ACHN (cell line): Measurements from ENCODE around the gene EFCAB10.
"Not testable (repeated sequence)": the region's sequence is repeated elsewhere in the genome, so short reads cannot be mapped to it uniquely, and the experiment has no call there.

Experiments
- DNase-seq: peaks from one replicate; pipeline ENCODE4 v3.0.0-alpha.2; 2015
- in situ Hi-C: cut with HindIII; loops from 2 replicates; pipeline ENCODE4 v1.10.0; 2017; ENCODE audit warnings: low sequenced_read_pairs, low pct_ligation_motif_present, low pct_unique_long_range_greater_than_20kb

The EFCAB10 gene

DNA sequence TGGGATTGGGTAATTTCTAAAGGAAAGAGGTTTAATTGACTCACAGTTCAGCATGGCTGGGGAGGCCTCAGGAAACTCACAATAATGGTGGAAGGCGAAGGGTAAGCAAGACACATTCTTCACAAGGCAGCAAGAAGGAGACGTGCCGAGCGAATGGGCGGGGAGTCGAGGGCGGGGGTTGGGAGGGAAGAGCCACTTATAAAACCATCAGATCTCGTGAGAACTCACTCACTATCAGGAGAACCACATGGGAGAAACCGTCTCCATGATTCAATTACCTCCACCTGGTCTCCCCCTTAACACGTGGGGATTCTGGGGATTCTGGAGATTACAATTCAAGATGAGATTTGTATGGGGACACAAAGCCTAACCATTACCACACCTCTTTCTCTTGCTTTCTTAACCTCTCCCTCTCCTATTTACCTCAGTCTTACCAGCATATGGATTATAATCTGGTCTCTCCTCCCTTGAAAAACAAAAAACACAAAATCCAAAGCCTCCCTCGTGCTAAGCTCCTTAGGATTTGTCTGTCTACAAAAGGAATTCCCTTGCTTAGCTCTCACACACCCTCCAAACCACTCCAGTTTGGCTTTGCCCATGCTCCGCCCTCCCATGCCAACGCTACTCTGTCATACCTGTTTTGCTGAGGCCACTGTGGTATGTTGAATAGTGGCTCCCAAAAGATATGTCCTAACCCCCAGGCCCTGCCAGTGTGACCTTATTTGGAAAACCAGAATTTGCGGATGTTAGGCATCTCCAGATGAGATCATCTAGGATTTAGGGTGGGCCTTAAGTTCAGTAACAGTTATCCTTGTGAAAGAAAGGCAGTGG lies 19.6 kb upstream of the EFCAB10 start:
- in situ Hi-C loops: no loop called here

DNA sequence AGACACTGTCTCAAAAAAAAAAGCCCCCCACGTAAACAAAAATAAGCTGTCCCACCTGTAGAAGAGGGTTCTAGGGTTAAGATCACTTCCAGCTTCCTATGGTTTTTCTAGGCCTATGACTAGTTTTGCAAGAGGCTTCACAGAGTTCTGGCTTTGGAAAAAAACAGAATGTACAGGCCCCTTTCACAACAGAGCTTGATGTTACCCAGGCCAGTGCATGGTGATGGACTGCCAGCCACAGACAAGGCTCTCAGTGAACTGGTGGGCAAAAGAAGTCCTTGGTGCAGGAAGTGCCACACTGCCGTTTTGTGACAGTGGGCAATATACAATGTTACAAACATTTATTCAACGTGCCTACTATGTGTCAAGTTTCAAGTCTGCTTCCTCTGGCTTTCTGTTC lies 18.3 kb upstream of the EFCAB10 start:
- in situ Hi-C loops: no loop called here
- DNase-seq: no peak

More for the DNA sequence above, 19.6 kb upstream of the EFCAB10 start:
- DNase-seq: no peak

DNA sequence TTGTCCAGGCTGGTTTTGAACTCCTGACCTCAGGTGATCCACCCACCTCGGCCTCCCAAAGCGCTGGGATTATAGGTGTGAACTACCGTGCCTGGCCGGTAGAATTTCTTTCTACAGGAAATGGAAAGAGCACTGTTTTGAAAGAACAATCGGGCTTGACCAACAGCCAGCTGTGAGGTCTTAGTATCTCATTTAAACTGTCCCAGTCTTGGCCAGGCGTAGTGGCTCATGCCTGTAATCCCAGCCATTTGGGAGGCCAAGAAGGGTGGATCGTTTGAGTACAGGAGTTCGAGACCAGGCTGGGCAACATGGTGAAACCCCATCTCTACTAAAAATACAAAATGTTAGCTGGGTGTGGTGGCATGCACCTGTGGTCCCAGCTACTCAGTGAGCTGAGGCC lies 17.8 kb upstream of the EFCAB10 start:
- in situ Hi-C loops, DNase-seq: not testable (repeated sequence)

DNA sequence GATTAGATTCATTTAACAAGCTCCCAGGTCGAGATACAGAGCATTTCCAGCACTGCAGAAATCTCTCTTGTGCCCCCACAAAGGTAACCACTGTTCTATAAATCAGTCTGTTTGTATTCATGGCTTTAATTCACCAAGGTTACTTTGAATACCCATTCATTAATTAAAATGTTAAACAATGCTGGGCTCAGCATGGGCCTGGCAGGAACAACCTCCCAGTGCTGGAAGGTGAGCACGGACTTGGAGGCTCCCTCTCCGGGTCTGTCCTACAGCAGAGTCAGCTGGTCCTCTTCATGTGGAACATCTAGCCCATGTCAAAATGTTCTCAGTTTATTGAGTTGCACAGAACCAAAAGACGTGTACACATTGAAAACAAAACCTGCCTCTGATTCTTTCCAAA lies 15.6 kb upstream of the EFCAB10 start:
- in situ Hi-C loops: no loop called here

DNA sequence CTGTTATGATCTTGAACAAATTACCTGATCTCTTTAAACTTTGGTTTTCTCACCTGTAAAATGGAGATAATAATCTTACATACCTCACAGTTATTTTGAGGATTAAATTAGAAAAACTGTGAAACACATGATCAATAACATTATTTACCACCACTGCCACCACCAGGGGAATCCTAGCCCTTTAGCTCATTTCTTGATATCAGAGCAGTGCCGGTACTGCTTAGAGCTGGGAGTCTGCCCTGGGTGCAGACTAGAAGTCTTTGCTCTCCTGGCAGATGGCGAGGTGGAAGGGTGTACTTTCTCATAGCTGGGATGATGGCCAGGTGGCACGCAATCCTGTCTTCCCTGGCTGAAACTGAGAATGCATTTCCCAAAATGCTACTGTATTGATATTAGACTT lies 12.7 kb upstream of the EFCAB10 start:
- no peak for DNase-seq
- in situ Hi-C loops: no loop called here

More for the DNA sequence above, 15.6 kb upstream of the EFCAB10 start:
- DNase-seq: no peak

- DNase-seq: no peak
- in situ Hi-C loops: no loop called here
Observed at GRCh38 chr7:105591522-105591921, 10.2 kb upstream of the EFCAB10 start.

GRCh38 chr7:105590793-105591192 lies 9.5 kb upstream of the EFCAB10 start:
- no peak for DNase-seq
- in situ Hi-C loops: no loop called here

DNA sequence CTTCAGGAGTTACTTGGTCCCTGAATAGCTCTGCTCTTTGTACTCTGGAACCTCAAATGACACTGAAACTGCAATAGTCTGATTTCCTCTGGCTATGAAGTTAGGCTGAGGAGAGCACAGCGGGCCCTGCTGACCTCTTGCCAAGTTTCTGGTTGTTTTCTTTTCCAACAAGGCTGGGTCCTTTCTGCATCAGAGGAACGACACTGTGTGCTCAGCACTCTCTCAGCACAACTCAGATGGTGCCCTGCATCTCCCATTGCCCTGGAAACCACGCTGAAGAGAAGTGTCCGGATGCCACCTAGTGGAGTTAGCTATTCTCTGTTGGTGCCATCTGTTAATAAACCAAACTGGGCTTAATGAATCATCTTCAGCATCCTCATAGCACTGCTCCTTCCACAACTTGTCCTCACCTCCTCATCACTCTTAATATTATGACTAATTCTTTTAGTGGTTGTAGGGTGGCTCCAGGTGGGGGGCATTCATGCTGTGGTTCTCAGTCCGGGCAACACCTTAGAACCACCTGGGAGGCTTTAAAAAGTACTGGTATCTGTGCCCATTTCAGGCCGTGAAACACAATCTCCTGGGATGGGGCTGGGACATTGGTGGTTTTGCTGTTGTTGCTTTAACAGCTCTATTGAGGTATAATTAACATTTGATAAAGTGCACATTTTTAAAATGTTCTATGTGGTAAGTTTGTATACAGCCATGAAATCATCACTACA lies 8.2 kb upstream of the EFCAB10 start:
- peak; percentile 92 for DNase-seq
- in situ Hi-C loops: no loop called here

DNA sequence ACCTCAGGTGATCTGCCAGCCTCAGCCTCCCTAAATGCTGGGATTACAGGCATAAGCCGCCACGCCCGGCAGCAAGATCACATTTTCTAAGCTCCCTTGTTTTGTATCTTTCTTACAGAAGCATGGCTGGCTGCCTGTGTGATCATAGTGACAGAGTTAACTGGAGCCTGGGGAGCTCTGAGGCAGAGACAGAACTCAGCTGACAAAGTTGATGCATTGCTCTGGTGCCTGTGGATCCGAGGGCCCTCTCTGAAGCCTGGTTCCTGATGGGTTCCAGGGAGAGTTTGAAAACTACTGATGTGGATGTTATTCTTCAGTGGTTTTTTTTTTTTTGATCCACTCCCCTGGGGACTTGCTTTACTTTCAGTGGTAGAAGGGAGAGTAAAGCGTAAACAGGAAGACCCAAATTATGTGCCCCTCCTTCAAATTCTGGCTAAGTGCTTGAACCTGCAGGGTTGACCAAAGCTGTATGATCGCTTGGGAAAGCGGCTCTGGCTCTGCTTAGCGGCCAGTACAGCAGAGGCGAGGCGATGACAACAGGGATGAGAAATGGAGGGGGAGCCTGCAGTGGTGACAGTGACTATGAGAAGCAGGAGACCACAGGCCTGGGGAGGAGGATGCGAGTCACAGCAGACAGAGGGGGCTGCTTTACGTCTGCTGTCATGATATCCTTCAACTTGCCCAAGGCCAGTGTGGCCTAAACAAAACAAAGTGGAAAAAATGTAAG lies 6.8 kb upstream of the EFCAB10 start:
- in situ Hi-C loops: no loop called here
- DNase-seq: no peak

DNA sequence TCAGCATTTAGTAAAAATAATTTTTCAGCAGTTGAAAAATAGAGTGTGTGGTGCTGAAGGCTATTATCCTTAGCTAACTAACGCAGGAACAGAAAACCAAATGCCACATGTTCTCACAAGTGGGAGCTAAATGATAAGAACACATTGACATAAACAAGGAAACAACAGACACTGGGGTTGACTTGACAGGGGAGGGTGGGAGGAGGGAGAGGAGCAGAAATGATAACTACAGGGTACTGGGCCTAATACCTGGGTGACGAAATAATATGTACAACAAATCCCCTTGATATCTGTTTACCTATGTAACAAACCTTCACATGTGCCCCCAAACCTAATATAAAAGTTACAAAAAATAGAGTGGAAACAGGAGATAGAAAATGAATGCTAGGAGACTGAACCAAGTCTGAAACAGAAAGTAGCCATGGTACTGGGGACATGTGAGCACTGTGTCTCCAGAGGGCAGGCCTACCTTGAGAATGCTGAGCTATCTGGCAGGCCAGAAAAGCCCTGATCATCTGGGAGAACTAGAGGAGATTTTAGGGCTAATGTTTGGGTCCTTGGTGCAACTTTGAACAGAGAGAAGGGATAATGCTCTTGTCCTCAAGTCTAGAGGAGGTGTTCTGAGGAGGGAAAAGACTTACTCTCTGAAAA lies 4.7 kb upstream of the EFCAB10 start:
- no peak for DNase-seq
- in situ Hi-C loops: no loop called here

GRCh38 chr7:105584165-105584564 lies 2.9 kb upstream of the EFCAB10 start:
- no peak for DNase-seq
- in situ Hi-C loops: no loop called here

DNA sequence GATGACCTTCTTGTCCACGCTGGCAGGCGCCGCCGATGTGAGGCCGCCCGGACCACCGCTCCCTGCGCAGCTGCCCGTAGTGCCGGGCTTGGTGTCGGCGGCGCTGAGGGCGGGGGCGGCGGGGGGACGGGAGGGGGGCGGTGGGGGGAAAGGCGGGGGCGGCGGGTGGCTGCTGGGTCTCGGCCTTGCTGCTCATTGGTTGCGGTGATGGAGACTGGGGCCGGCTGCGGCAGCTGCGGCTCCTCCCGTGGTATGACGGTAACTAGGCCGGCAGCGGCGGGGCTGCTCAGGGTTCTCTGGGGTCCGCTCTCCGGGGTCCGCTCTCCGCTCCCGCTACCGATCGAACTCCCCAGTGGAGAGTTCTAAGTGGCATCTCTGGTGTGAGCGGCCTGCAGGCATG lies 1.8 kb upstream of the EFCAB10 start:
- DNase-seq: no peak
- in situ Hi-C loops: no loop called here

DNA sequence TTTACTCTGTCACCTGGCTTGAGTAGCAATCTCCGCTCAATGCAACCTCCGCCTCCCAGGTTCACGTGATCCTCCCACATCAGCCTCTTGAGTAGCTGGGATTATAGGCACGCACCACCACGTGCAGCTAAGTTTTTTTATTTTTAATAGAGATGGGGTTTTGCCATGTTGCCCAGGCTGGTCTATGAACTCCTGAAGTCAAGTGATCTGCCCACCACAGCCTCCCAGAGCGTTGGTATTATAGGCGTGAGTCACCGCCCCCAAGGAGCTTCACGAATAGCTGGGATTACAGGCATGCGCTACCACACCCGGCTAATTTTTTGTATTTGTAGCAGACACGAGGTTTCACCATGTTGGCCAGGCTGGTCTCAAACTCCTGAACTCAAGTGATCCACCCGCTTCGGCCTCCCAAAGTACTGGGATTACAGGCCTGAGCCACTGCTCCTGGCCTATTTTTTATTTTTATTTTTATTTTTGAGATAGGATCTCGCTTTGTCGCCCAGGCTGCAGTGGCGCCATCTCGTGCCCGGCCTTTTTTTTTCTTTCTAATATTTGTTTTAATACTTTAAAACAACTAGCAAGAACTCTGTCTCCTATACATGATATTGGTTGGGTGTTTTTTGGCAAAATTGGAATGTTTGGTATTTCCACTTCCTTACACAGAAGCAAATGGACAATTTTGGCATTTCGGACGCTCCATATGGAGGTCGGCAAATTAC lies 1.1 kb downstream of the EFCAB10 start:
- in situ Hi-C loops: no loop called here
- DNase-seq: peak; percentile 19

- in situ Hi-C loops: no loop called here
- no peak for DNase-seq
Observed at GRCh38 chr7:105578496-105578895, 2.8 kb downstream of the EFCAB10 start.

DNA sequence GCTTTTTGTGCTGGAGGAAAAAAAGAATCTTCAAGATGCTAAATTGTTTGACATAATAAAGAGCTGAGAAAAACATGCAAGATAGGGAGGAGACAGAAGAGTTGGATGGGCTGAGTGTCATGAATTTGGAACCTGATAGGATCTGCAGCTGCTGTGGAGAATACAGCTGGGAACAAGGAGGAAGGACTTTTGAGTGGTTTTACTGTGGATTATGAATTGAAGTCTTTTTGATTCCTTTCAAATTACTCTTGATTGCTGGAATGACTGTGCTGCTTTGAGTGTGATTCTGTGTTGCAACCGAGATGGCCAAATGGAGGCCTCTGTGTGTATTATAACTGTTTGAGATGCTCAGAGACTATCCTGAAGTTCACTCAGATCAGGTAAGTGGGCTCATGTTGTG lies 4.0 kb downstream of the EFCAB10 start:
- in situ Hi-C loops: no loop called here
- no peak for DNase-seq

DNA sequence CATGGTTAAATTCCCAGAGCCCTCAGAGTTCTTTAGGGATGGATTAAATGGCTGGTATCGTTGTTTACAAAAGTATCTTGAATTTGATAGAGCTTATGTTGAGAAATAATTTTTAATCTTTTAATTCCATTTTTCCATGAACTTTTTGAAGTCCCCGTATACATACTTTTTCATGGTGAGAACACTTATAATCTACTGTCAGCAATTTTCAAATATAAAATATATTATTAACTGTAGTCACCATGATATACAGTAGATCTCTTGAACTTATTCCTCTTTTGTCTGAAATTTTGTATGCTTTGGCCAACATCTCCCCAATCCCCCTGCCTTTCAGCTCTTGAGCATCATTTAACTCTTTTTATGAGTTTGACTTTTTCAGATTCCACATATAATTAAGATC lies 9.4 kb downstream of the EFCAB10 start:
- in situ Hi-C loops: no loop called here
- no peak for DNase-seq

DNA sequence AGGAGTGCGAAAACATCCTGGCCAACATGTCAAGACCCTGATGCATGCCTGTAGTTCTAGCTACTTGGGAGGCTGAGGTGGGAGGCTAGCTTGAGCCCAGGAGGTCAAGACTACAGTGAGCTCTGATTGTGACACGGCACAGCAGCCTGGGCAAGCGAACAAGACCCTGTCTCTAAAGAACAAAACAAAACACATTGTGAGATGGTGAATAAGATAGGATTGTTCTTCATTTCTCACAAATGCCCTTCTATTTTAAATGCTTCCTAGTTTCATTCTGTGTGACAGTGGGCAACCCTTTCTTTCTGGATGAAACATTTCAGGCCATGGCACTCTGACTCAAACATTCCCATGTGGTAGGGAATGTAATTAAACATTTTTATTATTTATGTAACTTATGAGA lies 13.5 kb downstream of the EFCAB10 start:
- in situ Hi-C loops: no loop called here

GRCh38 chr7:105567024-105567423 lies 14.3 kb downstream of the EFCAB10 start:
- no peak for DNase-seq
- in situ Hi-C loops: no loop called here

More for the DNA sequence above, 13.5 kb downstream of the EFCAB10 start:
- DNase-seq: no peak
